HEK293T (cell line): Measurements from ENCODE around the gene CACNB1.

Experiments used
- ARNT ChIP-seq: fragments of 450-650 bp; IDR thresholded peaks from 2 replicates; pipeline ENCODE4 v1.6.1; 2017; ENCODE audit warnings: mild to moderate bottlenecking
- CTBP1 ChIP-seq: fragments of 450-650 bp; IDR thresholded peaks from 2 replicates; pipeline ENCODE4 v1.6.1; 2016; ENCODE audit warnings: borderline replicate concordance
- ELF4 ChIP-seq: fragments of 450-650 bp; IDR thresholded peaks from 2 replicates; pipeline ENCODE4 v1.6.1; 2017; ENCODE audit warnings: antibody characterized with exemption
- FOXK2 ChIP-seq: fragments of 450-650 bp; IDR thresholded peaks from 2 replicates; pipeline ENCODE4 v1.6.1; 2016; ENCODE audit warnings: mild to moderate bottlenecking
- FOXM1 ChIP-seq: fragments of 450-650 bp; IDR thresholded peaks from 2 replicates; pipeline ENCODE4 v1.6.1; 2017; ENCODE audit warnings: mild to moderate bottlenecking, borderline replicate concordance
- HDGF ChIP-seq: fragments of 450-650 bp; IDR thresholded peaks from 2 replicates; pipeline ENCODE4 v1.6.1; 2017; ENCODE audit warnings: antibody characterized with exemption, borderline replicate concordance
- NFRKB ChIP-seq: fragments of 450-650 bp; IDR thresholded peaks from 2 replicates; pipeline ENCODE4 v1.6.1; 2016; ENCODE audit warnings: mild to moderate bottlenecking, moderate library complexity
- SP1 ChIP-seq: fragments of 450-650 bp; IDR thresholded peaks from 2 replicates; pipeline ENCODE4 v1.6.1; 2017
- SUZ12 ChIP-seq: fragments of 450-650 bp; IDR thresholded peaks from 2 replicates; pipeline ENCODE4 v1.6.1; 2016; ENCODE audit warnings: mild to moderate bottlenecking
- TF ChIP-seq, protein P1 (sequence below): fragments of 450-650 bp; IDR thresholded peaks from 2 replicates; pipeline ENCODE4 v1.6.1; 2016

DNA sequence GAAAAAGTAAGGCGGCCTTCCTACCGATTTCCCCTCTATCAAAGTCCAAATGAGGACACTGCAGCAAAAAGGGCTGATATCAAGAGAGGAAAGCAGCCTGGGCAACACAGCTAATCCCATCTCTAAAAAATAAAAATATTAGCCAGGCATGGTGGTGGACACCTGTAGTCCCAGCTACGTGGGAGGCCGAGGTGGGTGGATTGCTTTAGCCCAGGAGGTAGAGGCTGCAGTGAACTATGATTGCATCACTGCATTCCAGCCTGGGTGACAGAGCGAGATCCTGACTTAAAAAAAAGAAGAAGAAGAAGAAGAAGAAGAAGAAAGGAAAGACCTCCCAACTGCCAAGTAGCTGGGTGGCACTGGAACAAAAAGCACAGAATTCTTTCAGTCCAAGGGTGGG lies 14.4 kb downstream of the CACNB1 start:
- TF ChIP-seq FOXM1, result no peak
- no peak for TF ChIP-seq FOXK2
- no peak for TF ChIP-seq HDGF
- TF ChIP-seq, protein P1, sequence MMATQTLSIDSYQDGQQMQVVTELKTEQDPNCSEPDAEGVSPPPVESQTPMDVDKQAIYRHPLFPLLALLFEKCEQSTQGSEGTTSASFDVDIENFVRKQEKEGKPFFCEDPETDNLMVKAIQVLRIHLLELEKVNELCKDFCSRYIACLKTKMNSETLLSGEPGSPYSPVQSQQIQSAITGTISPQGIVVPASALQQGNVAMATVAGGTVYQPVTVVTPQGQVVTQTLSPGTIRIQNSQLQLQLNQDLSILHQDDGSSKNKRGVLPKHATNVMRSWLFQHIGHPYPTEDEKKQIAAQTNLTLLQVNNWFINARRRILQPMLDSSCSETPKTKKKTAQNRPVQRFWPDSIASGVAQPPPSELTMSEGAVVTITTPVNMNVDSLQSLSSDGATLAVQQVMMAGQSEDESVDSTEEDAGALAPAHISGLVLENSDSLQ, result no peak
- TF ChIP-seq ARNT, result no peak
- TF ChIP-seq SP1, result no peak
- TF ChIP-seq ELF4, result no peak
- TF ChIP-seq SUZ12, result no peak
- no peak for TF ChIP-seq CTBP1
- TF ChIP-seq NFRKB, result no peak
